ENCODE measurements around the gene SNRPB. TPM values are rescaled to one million over a fixed set of nuclear protein-coding genes. Genes with fewer than 3 reads are reported as not detected.

SNRPB gene
- total and polyA plus RNA-seq, 2 of the 13 experiments (the other 11 are each of a cell fraction or from before 2014, with no cell fraction given), result 473 to 844 TPM

DNA sequence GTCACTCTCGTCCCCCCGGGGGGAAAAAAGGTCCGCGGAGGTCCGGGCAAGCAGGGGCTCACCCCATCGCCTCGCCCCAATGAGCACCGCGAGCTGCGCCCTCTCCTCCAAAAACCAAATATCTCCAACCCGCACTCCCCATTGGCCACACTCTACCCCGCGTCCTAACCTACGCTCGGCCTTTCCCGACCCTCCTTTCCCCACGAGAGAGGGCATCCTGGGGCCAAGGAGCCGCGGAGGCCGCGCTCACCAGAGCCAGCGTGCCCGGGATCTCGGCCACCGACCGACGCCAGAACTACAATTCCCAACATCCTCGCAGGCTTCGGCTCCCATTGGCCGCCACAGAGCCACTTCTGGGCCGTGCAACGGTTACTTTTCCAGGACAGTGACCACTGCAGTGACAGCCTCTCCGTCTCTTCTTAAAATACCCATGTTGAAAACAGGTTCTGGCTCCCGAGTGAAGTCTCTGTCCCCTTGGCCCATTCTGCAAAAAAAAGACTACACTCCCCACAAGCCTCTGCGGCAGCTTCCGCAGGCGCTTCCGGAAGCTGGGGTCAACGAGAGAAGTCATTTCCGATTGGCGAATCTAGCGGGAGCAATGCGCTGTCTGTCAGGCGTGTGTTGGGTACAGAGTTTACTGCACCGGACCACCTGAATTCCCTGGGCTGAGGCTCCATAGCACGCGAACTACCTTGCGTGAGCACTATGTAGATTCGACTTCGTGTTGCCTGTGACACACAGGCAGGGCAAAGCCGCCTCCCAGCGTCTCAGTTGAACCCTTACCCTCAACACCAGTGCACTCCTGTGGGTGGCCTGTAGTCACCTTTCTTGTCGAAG, 38.3 kb upstream of the SNRPB start, which contains the start of gene ZNF343 (continued):
- TF ChIP-seq ZNF20 (CRISPR knock-in tag; IDR thresholded peaks at IDR 0.05) (peak; percentile 95), ZNF619 (CRISPR knock-in tag; IDR thresholded peaks at IDR 0.05) (peak; percentile 48; the same call in 1 of the 2 replicates), MAFF (IDR thresholded peaks at IDR 0.05; ENCODE audit: low read depth, low read length) (no peak), TP53 (CRISPR knock-in tag; conservative IDR thresholded peaks at IDR 0.05) (peak; percentile 79; the same call in 1 of the 2 replicates), TGIF2 (CRISPR knock-in tag; IDR thresholded peaks at IDR 0.05) (peak; percentile 70), GMEB2 (CRISPR knock-in tag; IDR thresholded peaks at IDR 0.05; ENCODE audit: low read depth) (peak; percentile 25; the same call in 1 of the 2 replicates), PAWR (CRISPR knock-in tag; IDR thresholded peaks at IDR 0.05; ENCODE audit: borderline replicate concordance) (no peak), REL (CRISPR knock-in tag; conservative IDR thresholded peaks at IDR 0.05) (no peak), NFRKB (IDR thresholded peaks at IDR 0.05) (no peak), GMEB1 (CRISPR knock-in tag; IDR thresholded peaks at IDR 0.05; ENCODE audit: borderline replicate concordance) (peak; percentile 89), ZNF878 (CRISPR knock-in tag; IDR thresholded peaks at IDR 0.05) (0 out of 2 replicates have a peak, but pooled peaks have one; percentile 68), ZNF564 (CRISPR knock-in tag; IDR thresholded peaks at IDR 0.05) (peak; percentile 61; the same call in 1 of the 2 replicates), ATF7 (IDR thresholded peaks at IDR 0.05) (no peak), ATF7 (CRISPR knock-in tag; IDR thresholded peaks at IDR 0.05) (peak; percentile 21; the same call in 1 of the 2 replicates), SMC3 (IDR thresholded peaks at IDR 0.05; ENCODE audit: low read length) (no peak), TRIM22 (IDR thresholded peaks at IDR 0.05) (no peak), ZSCAN25 (CRISPR knock-in tag; IDR thresholded peaks at IDR 0.05) (no peak), THAP9 (CRISPR knock-in tag; IDR thresholded peaks at IDR 0.05; ENCODE audit: borderline replicate concordance) (peak; percentile 71; the same call in 1 of the 2 replicates), SAP130 (CRISPR knock-in tag; IDR thresholded peaks at IDR 0.05; ENCODE audit: low read depth) (peak; percentile 96), RARG (CRISPR knock-in tag; IDR thresholded peaks at IDR 0.05; ENCODE audit: low read depth) (no peak)
- TF ChIP-seq, protein P1, sequence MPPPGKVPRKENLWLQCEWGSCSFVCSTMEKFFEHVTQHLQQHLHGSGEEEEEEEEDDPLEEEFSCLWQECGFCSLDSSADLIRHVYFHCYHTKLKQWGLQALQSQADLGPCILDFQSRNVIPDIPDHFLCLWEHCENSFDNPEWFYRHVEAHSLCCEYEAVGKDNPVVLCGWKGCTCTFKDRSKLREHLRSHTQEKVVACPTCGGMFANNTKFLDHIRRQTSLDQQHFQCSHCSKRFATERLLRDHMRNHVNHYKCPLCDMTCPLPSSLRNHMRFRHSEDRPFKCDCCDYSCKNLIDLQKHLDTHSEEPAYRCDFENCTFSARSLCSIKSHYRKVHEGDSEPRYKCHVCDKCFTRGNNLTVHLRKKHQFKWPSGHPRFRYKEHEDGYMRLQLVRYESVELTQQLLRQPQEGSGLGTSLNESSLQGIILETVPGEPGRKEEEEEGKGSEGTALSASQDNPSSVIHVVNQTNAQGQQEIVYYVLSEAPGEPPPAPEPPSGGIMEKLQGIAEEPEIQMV (CRISPR knock-in tag; IDR thresholded peaks at IDR 0.05; ENCODE audit: low read depth), result peak; percentile 66; the same call in 1 of the 2 replicates
